KMS-11 (cell line): ENCODE measurements around the gene BNC2.

Source experiments
- H2AFZ ChIP-seq: fragments of 200-600 bp; sonication (generic); 2 replicates; pipeline ENCODE4 v1.6.1; 2016; ENCODE audit warnings: antibody characterized with exemption, mixed run types, low read depth
- H3K27ac ChIP-seq: fragments of 200-600 bp; sonication (generic); 2 replicates; pipeline ENCODE4 v1.6.1; 2016; ENCODE audit warnings: mild to moderate bottlenecking, mixed run types
- H3K27me3 ChIP-seq: fragments of 200-600 bp; sonication (generic); 2 replicates; pipeline ENCODE4 v1.6.1; 2017; ENCODE audit warnings: mild to moderate bottlenecking, low read depth, mixed run types, moderate library complexity; ENCODE audit not compliant: insufficient read depth
- H3K36me3 ChIP-seq: fragments of 200-600 bp; sonication (generic); 2 replicates; pipeline ENCODE4 v1.6.1; 2017; ENCODE audit warnings: mild to moderate bottlenecking, mixed run types; ENCODE audit not compliant: insufficient read depth
- H3K4me1 ChIP-seq: fragments of 200-600 bp; sonication (generic); 2 replicates; pipeline ENCODE4 v1.6.1; 2016; ENCODE audit warnings: mild to moderate bottlenecking, low read depth, mixed run types; ENCODE audit not compliant: poor library complexity, severe bottlenecking
- H3K4me2 ChIP-seq: fragments of 200-600 bp; sonication (generic); 2 replicates; pipeline ENCODE4 v1.7.0; 2016; ENCODE audit warnings: mild to moderate bottlenecking, mixed run types
- H3K4me3 ChIP-seq: fragments of 200-600 bp; sonication (generic); IDR thresholded peaks from 2 replicates; pipeline ENCODE4 v1.6.1; 2017; ENCODE audit warnings: low read depth, low read length, mixed read lengths; ENCODE audit not compliant: insufficient read depth
- H3K79me2 ChIP-seq: fragments of 200-600 bp; sonication (generic); 2 replicates; pipeline ENCODE4 v1.6.1; 2016; ENCODE audit warnings: low read depth, mixed run types; ENCODE audit not compliant: insufficient read depth
- H3K9ac ChIP-seq: fragments of 200-600 bp; sonication (generic); 2 replicates; pipeline ENCODE4 v1.6.1; 2016; ENCODE audit warnings: mild to moderate bottlenecking, mixed run types
- H4K20me1 ChIP-seq: fragments of 200-600 bp; sonication (generic); 2 replicates; pipeline ENCODE4 v1.6.1; 2016; ENCODE audit warnings: mild to moderate bottlenecking, mixed run types; ENCODE audit not compliant: insufficient read depth
- CTCF ChIP-seq: fragments of 200-600 bp; sonication (generic); conservative IDR thresholded peaks from 2 replicates; pipeline ENCODE4 v1.6.1; 2017; ENCODE audit warnings: low read depth, mild to moderate bottlenecking, antibody characterized with exemption, low read length, moderate library complexity, mixed read lengths

BNC2 gene

GRCh38 chr9:16485575-16486321, 384.7 kb downstream of the BNC2 start:
- H3K4me2 ChIP-seq: no peak overlapping the region
- no peak for TF ChIP-seq CTCF
- no peaks in the 10 kb centered on the region for H3K79me2 ChIP-seq
- no peaks in the 10 kb centered on the region for H4K20me1 ChIP-seq
- no peaks in the 10 kb centered on the region for H3K27me3 ChIP-seq
- no peaks in the 10 kb centered on the region for H3K36me3 ChIP-seq
- no peaks in the 10 kb centered on the region for H3K4me1 ChIP-seq
- no peak overlapping the region for H2AFZ ChIP-seq
- H3K9ac ChIP-seq: no peak overlapping the region
- H3K4me3 ChIP-seq: no peak overlapping the region
- no peak overlapping the region for H3K27ac ChIP-seq

GRCh38 chr9:16485160-16485559, 385.3 kb downstream of the BNC2 start:
- Histone ChIP-seq H3K9ac (no peak overlapping the region), H3K36me3 (no peaks in the 10 kb centered on the region), H3K79me2 (no peaks in the 10 kb centered on the region), H3K27ac (no peak overlapping the region), H4K20me1 (no peaks in the 10 kb centered on the region), H2AFZ (no peak overlapping the region), H3K4me1 (no peaks in the 10 kb centered on the region), H3K27me3 (no peaks in the 10 kb centered on the region), H3K4me2 (no peak overlapping the region), H3K4me3 (no peak overlapping the region)
- TF ChIP-seq CTCF: no peak

GRCh38 chr9:16484744-16485143, 385.7 kb downstream of the BNC2 start:
- Histone ChIP-seq H2AFZ (no peak overlapping the region), H3K4me2 (no peak overlapping the region), H3K79me2 (no peaks in the 10 kb centered on the region), H4K20me1 (no peaks in the 10 kb centered on the region), H3K4me3 (no peak overlapping the region), H3K36me3 (no peaks in the 10 kb centered on the region), H3K27ac (no peak overlapping the region), H3K9ac (no peak overlapping the region), H3K4me1 (no peaks in the 10 kb centered on the region), H3K27me3 (no peaks in the 10 kb centered on the region)
- no peak for TF ChIP-seq CTCF

GRCh38 chr9:16484180-16484579, 386.3 kb downstream of the BNC2 start:
- no peak overlapping the region for H2AFZ ChIP-seq
- H3K4me1 ChIP-seq: no peaks in the 10 kb centered on the region
- H4K20me1 ChIP-seq: no peaks in the 10 kb centered on the region
- TF ChIP-seq CTCF: no peak
- H3K4me3 ChIP-seq: no peak overlapping the region
- H3K4me2 ChIP-seq: no peak overlapping the region
- H3K79me2 ChIP-seq: no peaks in the 10 kb centered on the region
- H3K27ac ChIP-seq: no peak overlapping the region
- H3K9ac ChIP-seq: no peak overlapping the region
- no peaks in the 10 kb centered on the region for H3K27me3 ChIP-seq
- H3K36me3 ChIP-seq: no peaks in the 10 kb centered on the region
